HG03064 (cell line): ENCODE measurements around the gene ARFRP1.
"Not testable (repeated sequence)": the region's sequence is repeated elsewhere in the genome, so short reads cannot be mapped to it uniquely, and the experiment has no call there.

Experiments
- ATAC-seq: cut with Tn5 transposase; IDR thresholded peaks from one replicate; pipeline ENCODE4 v1.9.1; 2021; ENCODE audit warnings: low read depth; ENCODE audit not compliant: unreplicated experiment

Gene ARFRP1

GRCh38 chr20:63733579-63734081, 25.9 kb upstream of the ARFRP1 start:
- ATAC-seq, result no peak

DNA sequence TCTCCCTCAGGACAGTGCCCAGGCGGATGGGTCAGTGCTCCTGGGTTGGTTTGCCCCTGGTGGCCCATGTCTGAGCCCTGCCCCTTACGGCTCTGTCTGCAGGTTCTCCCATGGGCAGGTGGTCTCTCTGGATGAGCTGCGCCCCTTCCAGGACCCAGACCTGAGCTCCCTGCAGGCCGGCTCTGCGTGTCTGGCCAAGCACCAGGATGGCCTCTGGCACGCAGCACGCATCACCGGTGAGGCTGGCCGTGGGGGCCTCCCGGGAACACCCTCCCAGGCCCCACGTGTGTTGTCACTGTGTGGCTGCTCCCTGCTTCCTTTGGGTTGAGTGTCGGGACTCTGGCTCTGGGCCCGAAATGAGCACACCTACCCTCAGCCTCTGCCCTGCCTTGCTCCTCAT, 25.3 kb upstream of the ARFRP1 start:
- no peak for ATAC-seq

DNA sequence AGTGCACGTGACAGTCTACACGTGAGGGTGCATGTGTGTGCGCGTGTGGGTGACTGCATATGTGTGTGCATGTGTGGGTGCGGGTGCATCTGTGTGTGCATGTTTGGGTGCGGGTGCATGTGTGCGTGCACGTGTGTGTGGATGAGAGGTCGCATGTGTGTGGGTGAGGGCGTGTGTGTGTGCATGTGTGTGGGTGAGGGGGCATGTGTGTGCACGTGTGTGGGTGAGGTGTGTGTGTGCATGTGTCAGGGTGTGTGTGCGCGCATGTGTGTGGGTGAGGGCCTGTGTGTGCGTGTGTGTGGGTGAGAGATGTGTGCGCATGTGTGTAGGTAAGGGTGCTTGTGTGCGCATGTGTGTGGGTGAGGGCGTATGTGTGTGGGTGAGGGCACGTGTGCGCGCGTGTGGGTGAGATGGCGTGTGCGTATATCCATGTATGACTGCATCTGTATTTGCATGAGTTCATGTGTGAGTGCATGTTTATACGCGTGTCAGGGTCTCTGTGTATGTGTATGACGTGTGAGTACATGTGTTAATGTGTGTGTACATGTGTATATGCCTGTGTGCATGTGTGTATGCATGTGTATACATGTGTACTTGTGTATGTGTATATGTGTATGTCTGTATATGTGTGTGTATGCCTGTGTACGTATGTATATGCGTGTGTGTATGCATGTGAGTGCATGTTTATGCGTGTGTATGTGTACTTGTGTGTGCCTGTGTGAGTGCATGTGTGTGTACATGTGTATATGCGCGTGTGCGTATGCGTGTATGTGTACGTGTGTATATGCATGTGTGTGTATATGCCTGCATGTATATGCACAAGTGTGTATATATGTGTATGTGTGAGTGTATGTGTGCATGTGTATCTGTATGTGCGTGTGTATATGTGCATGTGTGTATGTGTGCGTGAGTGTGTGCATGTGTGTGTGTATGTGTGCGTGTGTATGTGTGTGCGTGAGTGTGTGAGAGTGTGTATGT, 24.6 kb upstream of the ARFRP1 start:
- ATAC-seq, result no peak

GRCh38 chr20:63731410-63731809, 23.6 kb upstream of the ARFRP1 start:
- no peak for ATAC-seq

DNA sequence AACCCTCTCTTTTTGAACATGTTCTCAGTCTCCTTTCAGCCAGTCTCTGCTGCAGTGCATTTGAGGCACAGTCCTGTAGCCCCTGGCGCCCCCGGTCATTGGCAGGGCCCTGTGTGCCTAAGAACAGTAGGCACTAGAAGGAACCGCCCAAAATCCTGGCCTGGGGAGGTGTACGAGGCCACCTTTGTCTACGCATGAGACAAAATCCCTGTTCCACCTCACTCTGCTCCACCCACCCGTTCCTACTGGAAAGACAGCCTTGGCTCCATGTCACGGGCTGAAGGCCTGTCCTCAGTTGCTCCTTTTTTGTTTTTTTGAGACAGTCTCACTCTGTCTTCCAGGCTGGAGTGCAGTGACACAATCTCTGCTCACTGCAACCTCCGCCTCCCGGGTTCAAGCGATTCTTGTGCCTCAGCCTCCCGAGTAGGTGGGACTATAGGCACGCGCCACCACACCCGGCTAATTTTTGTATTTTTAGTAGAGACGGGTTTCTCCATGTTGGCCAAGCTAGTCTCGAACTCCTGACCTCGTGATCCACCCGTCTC, 22.5 kb upstream of the ARFRP1 start:
- ATAC-seq, result not testable (repeated sequence)

- ATAC-seq, result not testable (repeated sequence)
Measured at GRCh38 chr20:63722967-63723622, 15.3 kb upstream of the ARFRP1 start.

- no peak for ATAC-seq
Measured at GRCh38 chr20:63718996-63719395, 11.2 kb upstream of the ARFRP1 start.

GRCh38 chr20:63714858-63715257, 7.1 kb upstream of the ARFRP1 start:
- no peak for ATAC-seq

DNA sequence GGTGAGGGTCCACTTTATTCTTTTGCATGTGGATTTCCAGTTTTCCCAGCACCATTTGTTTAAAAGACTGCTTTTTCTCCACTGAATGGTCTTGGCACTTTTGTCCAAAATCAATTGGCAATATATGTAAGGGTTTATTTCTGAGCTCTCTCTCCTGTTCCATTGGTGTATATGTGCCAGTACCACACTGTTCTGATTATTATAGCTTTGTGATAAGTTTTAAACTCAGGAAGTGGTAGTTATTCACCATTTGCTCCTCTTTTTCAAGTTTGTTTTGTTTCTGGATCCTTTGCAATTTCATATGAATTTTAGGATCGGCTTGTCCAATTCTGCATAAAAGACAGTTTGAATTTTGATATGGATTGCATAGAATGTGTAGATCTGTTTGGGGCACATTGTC, 4.4 kb upstream of the ARFRP1 start:
- no peak for ATAC-seq

- no peak for ATAC-seq
Measured at GRCh38 chr20:63711085-63711645, 3.4 kb upstream of the ARFRP1 start.

GRCh38 chr20:63709149-63709527, 1.4 kb upstream of the ARFRP1 start:
- no peak for ATAC-seq

GRCh38 chr20:63708301-63709148, 749 bp upstream of the ARFRP1 start:
- peak; percentile 7 for ATAC-seq

GRCh38 chr20:63706852-63707557, 771 bp downstream of the ARFRP1 start:
- ATAC-seq, result peak; percentile 12

GRCh38 chr20:63706027-63706695, 1.6 kb downstream of the ARFRP1 start:
- no peak for ATAC-seq

DNA sequence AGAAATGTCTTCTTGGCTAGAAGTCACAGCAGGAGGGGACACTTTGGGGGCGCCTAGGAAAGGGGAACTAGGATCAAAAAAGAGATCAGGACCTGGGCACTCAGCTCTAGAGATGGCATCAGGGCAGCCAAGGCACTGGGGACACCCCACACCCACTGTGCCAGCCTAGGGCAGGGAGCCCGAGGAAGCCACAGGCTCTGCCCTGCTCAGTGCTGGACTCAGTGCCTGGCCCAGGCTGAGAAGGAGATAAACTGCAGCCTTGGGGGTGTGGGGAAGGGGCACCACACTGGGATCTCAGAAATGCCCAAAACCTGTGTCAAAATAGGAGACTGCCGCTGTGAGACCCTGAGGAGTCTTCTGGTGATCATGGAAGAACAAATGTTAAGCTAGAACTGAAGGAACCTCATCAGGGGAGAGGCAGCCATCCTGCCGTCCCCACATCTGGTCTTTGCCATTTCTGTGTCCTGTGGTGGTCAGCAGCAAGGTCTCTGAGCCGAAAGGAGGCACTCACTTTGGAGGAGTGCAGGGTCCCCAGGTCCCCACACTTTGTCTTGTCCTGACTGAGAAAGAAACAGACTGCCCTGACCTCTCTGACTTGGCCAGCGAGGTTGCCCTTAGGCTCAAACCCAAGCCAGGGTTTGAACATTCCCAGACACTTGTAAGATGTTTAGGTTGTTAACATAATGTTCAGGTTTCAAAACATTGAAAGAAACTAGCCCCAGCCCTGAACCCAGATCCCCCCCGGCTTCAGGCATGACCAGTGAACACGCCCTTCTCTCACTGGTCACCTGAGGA, 2.3 kb downstream of the ARFRP1 start:
- no peak for ATAC-seq

GRCh38 chr20:63704749-63705117, 3.0 kb downstream of the ARFRP1 start:
- no peak for ATAC-seq

DNA sequence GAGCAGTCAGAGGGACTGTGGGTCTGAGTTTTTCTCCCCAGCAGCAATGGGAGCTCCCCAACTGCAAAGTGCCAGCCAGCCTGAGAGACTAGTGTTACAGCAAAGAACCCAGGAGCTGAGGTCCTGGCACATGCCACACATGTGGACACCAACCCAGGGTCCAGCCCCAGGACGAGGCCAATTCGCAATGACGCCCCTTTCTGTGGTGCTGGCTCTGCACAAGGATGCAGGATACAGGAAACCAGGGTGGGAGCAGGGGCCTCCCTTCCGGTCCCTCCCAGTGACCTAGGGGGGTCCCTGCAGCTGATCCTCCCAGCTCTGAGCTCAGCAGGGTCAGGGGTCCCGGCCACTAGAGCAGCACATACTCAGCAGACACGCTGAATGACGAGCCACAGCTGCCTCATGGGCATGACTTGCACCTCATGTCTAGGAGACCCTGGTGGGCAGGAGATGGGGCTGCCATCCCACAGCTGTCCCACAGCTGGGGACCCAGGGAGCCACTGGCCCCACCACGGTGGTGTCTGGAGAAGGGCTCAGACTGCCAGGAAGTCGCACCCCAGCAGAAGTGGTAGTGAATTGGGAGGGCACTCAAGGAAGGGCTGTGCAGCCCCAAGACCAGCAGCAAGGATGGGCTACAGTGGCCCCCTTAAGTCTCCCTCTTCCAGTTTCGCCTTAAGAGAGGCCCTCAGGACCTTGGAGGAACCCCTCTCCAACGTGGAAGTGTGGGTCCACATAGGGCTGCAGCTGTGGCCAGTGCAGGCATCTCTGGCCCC, 3.6 kb downstream of the ARFRP1 start:
- no peak for ATAC-seq
